Esophagus squamous epithelium (tissue), 5 donors: ENCODE data around the gene USP8. TPM values are rescaled to one million over a fixed set of nuclear protein-coding genes. Genes with fewer than 3 reads are reported as not detected.

Source experiments
- DNase-seq: peaks from one replicate; lab custom pipeline; 2025; lab: John Stamatoyannopoulos, UW
- H3K27ac ChIP-seq, 4 donors: fragments of 200-600 bp; sonication (generic); one replicate each; pipeline ENCODE4 v1.5.1; 2016 to 2019; ENCODE audit warnings: mild to moderate bottlenecking in 1 of 4
- H3K27me3 ChIP-seq, 4 donors: fragments of 200-600 bp; sonication (generic); 1 replicate in 3 of 4; 2 replicates in 1 of 4; pipeline versions ENCODE4 v1.5.1 to v1.6.0; 2017 to 2021; ENCODE audit warnings: antibody characterized with exemption in 1 of 4
- H3K36me3 ChIP-seq, 3 donors: fragments of 200-600 bp; sonication (generic); one replicate each; pipeline ENCODE4 v1.5.1; 2016 to 2019
- H3K4me1 ChIP-seq, 3 donors: fragments of 200-600 bp; sonication (generic); one replicate each; pipeline ENCODE4 v1.5.1; 2017 to 2019
- H3K4me3 ChIP-seq, 4 donors: fragments of 200-600 bp; sonication (generic); 1 replicate in 3 of 4; 2 replicates in 1 of 4; pipeline ENCODE4 v1.5.1; 2016 to 2019; ENCODE audit warnings: mild to moderate bottlenecking in 2 of 4, moderate library complexity in 1 of 4
- H3K9me3 ChIP-seq, 3 donors: fragments of 200-600 bp; sonication (generic); one replicate each; pipeline ENCODE4 v1.5.1; 2016 to 2019
- CTCF ChIP-seq, 6 experiments: fragments of 450-650 bp in 4 of 6; fragments of 200-600 bp in 2 of 6; sonication (generic) in 2 of 6; IDR thresholded peaks; one replicate each; pipeline ENCODE4 v1.5.1; 2016 to 2019; ENCODE audit warnings: antibody characterized with exemption in 6 of 6, mild to moderate bottlenecking in 4 of 6, moderate library complexity in 4 of 6
- POLR2A ChIP-seq, 4 donors: fragments of 450-650 bp; IDR thresholded peaks; one replicate each; pipeline ENCODE4 v1.6.1; 2017; ENCODE audit warnings: antibody characterized with exemption in 4 of 4, mild to moderate bottlenecking in 4 of 4, moderate library complexity in 3 of 4
- WGBS, 2 donors: methylation state at CpG; one replicate each; pipeline ENCODE4 v1.1.5; 2018; 5-methylcytosine and 5-hydroxymethylcytosine counted together
- intact Hi-C: fragments of 100-400 bp; cut with DNase I; formaldehyde crosslinking; loops from one replicate; pipeline ENCODE4 v1.15.0; 2022
- total RNA-seq, 4 donors: library from RNA; depleted of rRNA; stranded (reverse); fragments of >200 nt; gene quantifications; one replicate each; pipeline ENCODE4 v1.1.0, GENCODE V29; 2016
- donor health status: DM: yes; HTN: yes; CAD: no.

USP8 gene
- total RNA-seq, 4 donors from 2014 or later: 32.3 to 48.1 (median 43.8) TPM

DNA sequence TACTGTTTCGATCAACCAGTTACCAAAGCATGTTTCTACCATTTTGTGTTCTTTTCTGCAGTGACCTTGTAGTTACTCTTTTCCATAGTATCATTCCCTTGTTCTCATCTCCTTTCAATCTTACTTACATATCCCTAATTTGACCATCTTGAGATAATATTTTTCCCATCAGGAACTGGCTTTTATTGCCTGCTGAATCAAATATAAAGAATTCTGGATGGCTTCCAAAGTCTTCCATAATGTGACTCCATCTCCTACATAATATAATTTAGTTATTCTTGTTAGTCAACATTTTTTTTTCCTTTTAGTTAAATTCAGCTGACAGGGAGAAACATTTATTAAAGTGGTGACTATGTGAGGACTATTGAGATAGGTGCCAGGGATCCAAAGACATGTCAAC lies 7.0 kb downstream of the USP8 start:
- no peak for DNase-seq
- Histone ChIP-seq H3K9me3 (no peaks in the 10 kb centered on the region), H3K27ac (no peak overlapping the region), H3K4me3 (no peak overlapping the region), H3K36me3 (peaks cover 0 to 41% (median 0%) of the 10 kb centered on the region in 3 donors), H3K27me3 (no peaks in the 10 kb centered on the region), H3K4me1 (peaks cover 0 to 34% (median 0%) of the 10 kb centered on the region in 3 donors)
- intact Hi-C loops: no loop called here
- TF ChIP-seq POLR2A (IDR thresholded peaks at IDR 0.05) (no peak), CTCF (IDR thresholded peaks at IDR 0.05) (no peak)
- 88 to 100% methylated on average over 1 of the region's 1 CpG for WGBS, 2 donors

DNA sequence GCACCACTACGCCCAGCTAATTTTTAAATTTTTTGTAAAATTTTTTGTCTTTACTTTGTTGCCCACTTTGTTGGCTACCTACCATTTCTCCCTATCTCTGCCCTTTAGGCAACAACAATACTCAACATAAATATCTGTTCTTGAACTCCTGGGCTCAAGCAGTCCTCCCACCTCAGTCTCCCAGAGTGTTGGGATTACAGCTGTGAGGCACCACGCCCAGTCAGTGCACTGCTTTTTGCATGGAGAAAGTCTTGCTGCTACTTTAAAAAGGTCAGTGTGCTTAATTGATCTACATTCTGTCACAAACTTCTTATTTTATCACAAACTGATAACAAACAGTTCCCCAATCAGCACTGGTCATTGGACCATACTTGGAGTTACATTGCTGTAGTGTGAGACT lies 8.0 kb downstream of the USP8 start:
- H3K36me3 ChIP-seq: peaks cover 0 to 36% (median 0%) of the 10 kb centered on the region in 3 donors
- intact Hi-C loops: no loop called here
- peaks cover 0 to 23% (median 0%) of the 10 kb centered on the region in 3 donors for H3K4me1 ChIP-seq
- TF ChIP-seq CTCF (IDR thresholded peaks at IDR 0.05) (no peak), POLR2A (IDR thresholded peaks at IDR 0.05) (no peak)
- no peak overlapping the region for H3K4me3 ChIP-seq
- DNase-seq: no peak
- no peaks in the 10 kb centered on the region for H3K9me3 ChIP-seq
- 88 to 92% methylated on average over 2 of the region's 2 CpGs for WGBS, 2 donors
- no peak overlapping the region for H3K27ac ChIP-seq
- no peaks in the 10 kb centered on the region for H3K27me3 ChIP-seq

GRCh38 chr15:50435772-50436171 lies 11.6 kb downstream of the USP8 start:
- intact Hi-C loops: no loop called here
- Histone ChIP-seq H3K36me3 (peaks cover 0 to 56% (median 15%) of the 10 kb centered on the region in 3 donors), H3K27ac (no peak overlapping the region), H3K4me1 (peaks cover 0 to 4% (median 0%) of the 10 kb centered on the region in 3 donors), H3K4me3 (no peak overlapping the region), H3K9me3 (no peaks in the 10 kb centered on the region), H3K27me3 (no peaks in the 10 kb centered on the region)
- 93 to 96% methylated on average over 2 of the region's 2 CpGs for WGBS, 2 donors
- no peak for DNase-seq
- no peak for TF ChIP-seq CTCF (IDR thresholded peaks at IDR 0.05)
- TF ChIP-seq POLR2A (IDR thresholded peaks at IDR 0.05): no peak

- no peaks in the 10 kb centered on the region for H3K4me1 ChIP-seq
- H3K27ac ChIP-seq: no peak overlapping the region
- no peak for DNase-seq
- TF ChIP-seq POLR2A (IDR thresholded peaks at IDR 0.05): no peak
- TF ChIP-seq CTCF (IDR thresholded peaks at IDR 0.05): no peak
- H3K27me3 ChIP-seq: no peaks in the 10 kb centered on the region
- peaks cover 0 to 69% (median 15%) of the 10 kb centered on the region in 3 donors for H3K36me3 ChIP-seq
- intact Hi-C loops: no loop called here
- WGBS, 2 donors: 95 to 97% methylated on average over 8 of the region's 8 CpGs
- no peak overlapping the region for H3K4me3 ChIP-seq
- H3K9me3 ChIP-seq: no peaks in the 10 kb centered on the region
These were observed 14.0 kb downstream of the USP8 start for GRCh38 chr15:50438251-50438650.

DNA sequence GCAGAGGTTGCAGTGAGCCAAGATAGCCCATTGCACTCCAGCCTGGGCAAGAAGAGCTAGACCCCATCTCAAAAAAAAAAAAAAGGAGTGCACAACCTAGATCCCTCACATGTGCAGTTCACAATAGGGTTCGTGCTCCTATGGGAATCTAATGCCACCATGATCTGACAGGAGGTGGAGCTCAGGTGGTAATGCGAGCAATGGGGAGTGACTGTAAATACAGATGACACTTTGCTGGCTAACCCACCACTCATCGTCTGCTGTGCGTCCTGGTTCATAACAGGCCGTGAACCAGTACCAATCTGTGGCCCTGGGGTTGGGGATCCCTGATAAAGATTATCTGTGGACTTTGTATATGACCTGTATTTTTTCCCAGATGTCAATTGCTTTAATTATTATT lies 16.7 kb downstream of the USP8 start:
- intact Hi-C loops: no loop called here
- H3K4me1 ChIP-seq: no peaks in the 10 kb centered on the region
- H3K27ac ChIP-seq: no peak overlapping the region
- no peaks in the 10 kb centered on the region for H3K9me3 ChIP-seq
- no peaks in the 10 kb centered on the region for H3K27me3 ChIP-seq
- H3K4me3 ChIP-seq: no peak overlapping the region
- no peak for TF ChIP-seq POLR2A (IDR thresholded peaks at IDR 0.05)
- TF ChIP-seq CTCF (IDR thresholded peaks at IDR 0.05): no peak
- 94% methylated on average over 5 of the region's 5 CpGs for WGBS, 2 donors
- no peak for DNase-seq
- H3K36me3 ChIP-seq: peaks cover 0 to 78% (median 21%) of the 10 kb centered on the region in 3 donors
